ENCODE data around the gene WDR11.

Gene WDR11

GRCh38 chr10:120945182-120945581 is 94.0 kb downstream of the WDR11 start:
- no peak for DNase-seq

DNA sequence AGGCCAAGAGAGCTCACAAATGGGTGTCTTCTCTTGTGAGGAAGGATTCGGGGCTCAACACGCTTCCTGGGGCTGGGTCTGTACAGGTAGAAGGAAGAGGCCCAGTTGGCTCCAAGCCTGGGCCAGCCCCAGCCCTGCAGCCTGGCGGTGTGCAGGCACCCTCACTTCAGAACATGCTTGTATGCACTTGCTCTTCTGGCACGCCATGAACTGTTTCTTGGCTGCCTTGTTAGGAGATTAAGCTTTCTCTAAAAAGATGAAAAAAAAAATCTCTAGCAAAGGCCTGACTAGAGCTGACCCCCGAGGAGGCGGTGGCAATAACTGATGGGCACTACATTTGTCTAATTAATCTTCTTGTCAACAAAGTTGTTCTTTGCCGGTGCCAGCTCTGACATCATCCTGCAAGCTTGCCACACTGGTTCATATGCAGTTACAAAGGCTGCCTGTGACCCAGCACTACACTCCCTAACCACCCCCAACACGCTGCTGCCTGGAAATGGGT is 94.7 kb downstream of the WDR11 start:
- DNase-seq = no peak

DNA sequence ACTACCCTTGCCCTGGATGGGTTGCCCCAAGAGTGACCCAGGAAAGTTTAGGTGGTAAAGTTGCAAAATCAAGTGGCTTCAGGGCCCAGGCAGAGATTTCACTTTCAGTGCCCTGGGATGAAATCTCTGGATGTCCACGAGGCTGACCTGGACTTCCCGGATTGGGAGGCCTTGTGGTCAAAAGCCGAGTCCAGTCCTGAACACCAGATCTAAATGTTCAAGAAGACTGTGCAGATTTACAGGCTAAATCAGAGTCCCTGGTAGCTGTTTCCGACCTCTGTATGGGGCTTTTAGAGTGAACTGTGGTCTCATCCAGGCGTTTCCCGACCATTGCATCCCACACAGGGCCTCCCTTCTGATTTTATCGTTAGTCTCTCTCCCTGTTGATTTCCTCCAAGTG is 95.3 kb downstream of the WDR11 start:
- no peak for DNase-seq

DNA sequence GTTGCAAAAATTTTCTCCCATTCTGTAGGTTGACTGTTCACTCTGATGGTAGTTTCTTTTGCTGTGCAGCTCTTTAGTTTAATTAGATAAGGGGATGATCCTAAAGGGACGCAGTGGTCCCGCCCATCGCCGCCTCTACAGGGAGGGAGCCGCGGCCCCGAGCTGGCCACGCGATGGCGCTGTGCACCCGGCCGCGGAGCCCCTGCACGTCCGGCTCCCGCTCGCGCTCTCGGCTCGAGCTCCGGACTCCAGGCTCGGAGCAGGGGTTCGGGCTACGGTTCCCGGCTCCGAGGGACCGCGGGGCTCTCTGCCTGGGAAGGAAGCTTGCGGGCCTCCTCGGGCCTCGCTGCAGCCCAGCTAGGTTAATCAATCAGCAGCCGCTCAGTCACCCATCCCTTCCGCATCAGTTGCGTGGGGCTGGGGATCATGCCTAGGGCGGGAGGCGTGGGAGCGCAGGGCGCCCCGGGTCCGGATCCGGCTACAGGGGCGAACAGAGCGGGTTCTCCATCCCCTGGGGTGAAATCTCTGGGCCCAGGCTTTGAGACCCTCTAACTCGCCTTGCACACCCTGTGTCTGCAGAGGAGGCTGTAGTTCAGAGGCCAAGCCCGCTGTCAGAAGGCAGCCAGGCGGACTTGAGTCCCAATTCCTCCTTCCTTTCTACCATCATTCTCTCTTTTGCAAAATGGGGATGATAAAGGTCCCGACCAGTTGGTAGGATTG is 97.9 kb downstream of the WDR11 start:
- peak; percentile 73 for DNase-seq

GRCh38 chr10:120949609-120950031 is 98.5 kb downstream of the WDR11 start:
- DNase-seq = no peak

DNA sequence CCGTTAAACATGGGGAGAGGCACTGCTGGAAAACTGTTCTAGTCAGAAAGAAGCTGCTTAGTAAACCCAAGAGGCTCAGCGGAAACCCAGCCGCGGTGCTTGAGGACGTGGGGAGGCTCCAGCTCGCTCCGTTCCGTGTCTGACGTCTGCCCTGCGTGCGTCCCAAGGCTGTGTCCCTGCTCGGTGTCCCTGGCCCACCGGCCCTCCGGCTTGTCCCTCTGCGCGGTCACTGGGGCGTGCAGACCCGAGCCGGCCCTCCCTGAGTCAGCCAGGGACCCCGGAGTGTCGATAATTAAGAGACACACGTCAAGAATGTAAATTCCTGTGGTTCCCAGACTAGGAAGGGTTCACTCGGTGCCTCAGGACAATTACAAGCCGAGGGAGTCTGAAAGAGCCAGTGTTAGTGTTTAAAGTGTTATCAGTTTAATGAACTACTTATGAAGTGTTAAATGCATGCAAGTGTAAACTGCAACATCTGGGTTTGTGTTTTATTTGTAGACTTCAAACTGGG is 98.9 kb downstream of the WDR11 start:
- DNase-seq = no peak

DNA sequence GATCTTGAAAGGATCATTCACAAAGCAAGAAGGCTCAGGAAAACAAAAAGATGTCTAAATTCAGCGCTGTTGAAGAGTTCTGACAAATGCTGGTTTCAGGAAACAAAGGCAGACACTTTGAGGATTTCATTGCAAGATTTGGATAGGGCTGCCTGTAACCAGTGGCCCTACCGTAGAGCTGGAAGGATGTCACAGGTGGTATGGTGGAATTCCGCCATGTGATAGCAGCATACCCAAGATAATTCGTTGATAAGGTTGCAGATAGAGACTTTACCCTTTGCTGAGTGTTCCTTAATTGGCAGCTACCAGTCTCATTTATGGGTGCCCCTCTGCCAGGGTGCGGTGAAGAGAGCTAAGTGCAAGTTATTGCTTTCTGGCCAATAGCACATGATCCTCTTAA is 100.1 kb downstream of the WDR11 start:
- no peak for DNase-seq

DNA sequence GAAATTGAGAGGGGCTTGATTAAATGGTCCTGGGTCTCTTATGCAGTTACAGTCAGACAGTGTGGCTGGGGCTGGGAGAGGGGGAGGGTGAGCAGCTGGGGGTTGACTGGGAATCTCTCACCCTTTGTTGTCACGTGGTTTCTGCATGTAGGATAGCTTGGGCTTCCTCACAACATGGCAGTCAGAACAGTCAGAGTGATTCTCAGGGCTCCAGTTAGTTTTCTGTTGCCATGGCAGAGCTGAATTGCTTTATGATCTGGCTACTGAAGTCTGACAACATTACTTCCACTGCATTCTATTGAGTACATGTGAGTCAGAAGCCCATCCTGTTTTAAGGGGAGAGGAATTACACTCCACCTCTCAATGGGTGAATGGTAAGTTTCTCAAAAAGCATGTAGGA is 102.7 kb downstream of the WDR11 start:
- no peak for DNase-seq

Measured in activated CD4-positive, alpha-beta T cell treated with anti-CD3 and anti-CD28 coated beads, Interleukin-2, Interleukin-6, amounts not matched to agents 100 ng/mL and 50 ng/mL, durations not matched to agents 16 hours and 8 hours (primary cell).